ENCODE results near the gene PLEKHG1.
A peak's percentile ranks its signal among the peaks of the same experiment; 100 is the strongest.

PLEKHG1 gene

DNA sequence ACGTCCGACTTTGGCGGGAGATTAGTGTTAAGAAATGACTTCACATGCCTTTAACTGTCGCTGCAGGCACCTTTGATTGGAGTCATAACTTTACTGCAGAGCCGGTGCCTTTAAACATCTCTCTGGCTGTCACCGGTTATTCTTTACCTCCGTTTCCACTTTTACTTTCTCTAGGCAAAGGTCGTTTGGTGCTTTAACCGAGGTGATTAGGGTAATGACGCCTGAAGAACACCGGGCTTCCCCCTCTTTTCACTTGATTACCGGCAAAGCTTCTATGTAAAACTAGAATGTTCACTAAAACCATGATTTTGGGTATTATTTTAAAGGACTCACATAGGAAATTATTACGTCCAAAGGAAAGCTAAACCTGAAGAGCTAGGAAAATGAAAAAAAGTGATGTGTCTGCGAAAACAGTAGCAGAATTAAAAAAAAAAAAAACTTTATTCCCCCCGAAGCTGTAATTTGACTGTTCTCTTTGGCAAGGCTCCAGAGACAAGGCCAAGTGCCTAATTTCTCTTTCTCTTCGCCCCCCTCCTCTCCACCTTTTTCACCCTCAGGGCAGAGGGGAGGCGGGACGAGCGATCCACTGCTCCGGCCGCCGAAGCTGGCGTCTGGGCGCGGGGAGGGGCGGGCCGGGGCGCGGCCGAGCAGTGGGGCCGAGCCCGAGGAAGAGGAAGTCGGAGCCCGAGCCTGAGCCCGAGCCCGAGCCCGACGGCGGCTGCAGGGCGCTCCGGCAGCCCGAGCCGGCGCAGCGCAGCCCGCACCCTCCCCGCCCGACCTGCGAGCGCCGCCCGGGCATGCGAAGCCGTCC is at the start of gene PLEKHG1:
TSS of gene PLEKHG1 (plus strand) at position 687 of the 811 bp plus-strand sequence. CDS start 133,797 bp downstream, outside the sequence.
- DNase-seq (ENCODE audit: low spot score) = peak; percentile 88

DNA sequence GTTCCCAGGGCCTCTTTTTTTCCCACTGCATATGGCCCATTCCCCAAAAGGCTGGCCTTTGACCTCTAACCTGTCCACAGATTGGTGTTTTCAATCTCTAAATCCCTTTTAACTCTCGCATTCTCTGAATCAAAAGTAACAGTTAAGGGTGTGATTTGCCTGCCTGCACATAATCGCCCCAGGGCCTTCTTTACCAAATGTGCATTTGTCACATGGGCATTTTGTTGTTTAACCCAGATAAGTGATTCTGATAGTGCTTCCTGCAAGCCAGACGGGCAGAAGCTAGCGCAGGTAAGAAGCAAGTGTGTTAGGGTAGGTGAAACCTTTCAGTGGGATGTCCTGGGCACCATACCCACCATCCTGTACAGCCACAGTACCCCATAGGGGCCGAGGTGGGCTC is 49.4 kb upstream of the PLEKHG1 start:
- DNase-seq (ENCODE audit: low spot score) = no peak

DNA sequence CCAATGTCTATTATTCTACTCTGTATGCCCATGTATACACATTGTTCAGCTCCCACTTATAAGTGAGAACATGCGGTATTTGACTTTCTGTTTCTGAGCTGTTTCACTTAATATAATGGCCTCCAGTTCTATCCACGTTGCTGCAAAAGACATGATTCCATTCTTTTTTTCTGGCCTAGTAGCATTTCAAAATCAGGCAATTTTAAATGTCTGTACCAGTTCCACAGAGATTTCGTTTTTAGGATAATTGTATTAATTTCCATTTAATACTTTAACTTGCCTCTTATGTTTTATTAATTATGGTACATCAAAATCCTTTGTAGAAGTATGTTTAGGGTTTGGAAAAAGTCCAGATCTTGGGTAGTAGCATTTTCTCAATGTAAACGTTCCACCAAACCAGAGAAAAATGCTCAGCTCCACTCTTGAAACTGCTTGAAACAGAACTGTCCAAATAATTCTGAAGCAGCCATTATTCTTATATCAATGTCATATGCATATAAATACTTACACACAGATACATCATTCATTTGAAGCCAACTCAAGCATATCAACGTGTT is 42.6 kb upstream of the PLEKHG1 start:
- no peak for DNase-seq (ENCODE audit: low spot score)

DNA sequence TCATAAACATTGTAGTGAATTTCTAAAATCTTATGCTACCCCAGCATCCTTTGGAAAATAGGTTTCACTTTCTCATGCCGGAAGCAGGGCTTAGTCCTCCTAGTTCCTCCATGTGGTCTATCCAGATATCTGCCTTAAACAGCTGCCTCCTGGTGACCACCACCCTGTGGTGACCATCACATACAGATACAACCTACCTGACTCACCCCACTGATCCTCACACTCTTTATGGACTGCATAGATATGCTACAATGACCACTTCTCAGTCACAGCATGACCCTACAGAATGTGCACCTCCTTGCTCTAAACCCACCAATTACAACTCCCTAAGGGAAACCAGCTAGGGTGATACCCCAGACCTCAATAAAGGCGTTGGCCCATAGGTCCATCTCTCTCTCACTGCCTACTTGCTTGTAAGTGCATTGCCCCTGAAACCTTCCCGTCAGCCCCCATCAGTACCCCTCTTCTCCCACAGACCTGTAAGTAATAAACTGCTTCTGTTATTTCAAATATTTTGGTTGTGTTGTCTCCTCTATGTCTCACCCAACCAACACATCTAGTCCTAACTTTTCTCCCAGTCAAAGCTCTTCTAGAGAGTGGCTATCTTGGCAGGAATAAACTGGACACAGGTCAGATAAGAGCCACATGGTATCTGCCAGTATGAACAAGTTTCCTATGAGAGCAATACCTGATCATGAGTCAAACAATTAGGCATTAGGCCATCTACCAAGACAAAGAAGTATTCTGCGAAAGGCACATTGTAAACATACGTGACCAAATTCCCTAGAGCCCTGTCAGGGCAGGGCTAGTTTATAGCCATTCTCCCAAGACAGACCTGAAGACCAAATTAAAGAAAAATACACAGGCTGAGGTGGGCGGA is 39.4 kb upstream of the PLEKHG1 start:
- DNase-seq (ENCODE audit: low spot score) = no peak

- no peak for DNase-seq (ENCODE audit: low spot score)
These were observed 38.8 kb upstream of the PLEKHG1 start for GRCh38 chr6:150560884-150561219.

DNA sequence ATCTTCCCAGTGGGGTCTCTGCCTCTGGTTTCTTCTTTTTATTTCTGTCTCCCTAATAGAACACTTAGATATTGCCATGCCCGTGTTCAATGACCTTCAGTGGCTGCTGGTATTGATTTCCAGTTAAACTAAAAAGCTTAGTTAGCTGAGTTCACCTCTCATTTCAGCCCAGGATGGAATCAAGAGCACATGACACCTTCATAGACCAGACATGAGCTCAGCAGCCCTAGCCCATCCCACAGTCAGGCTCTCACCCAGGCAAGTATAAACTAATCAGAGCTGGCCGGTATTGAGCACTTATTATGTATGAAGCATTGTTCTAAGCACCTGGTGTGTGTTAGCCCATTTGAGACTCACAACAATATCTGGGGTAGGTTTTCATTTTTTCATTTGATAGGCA is 33.7 kb upstream of the PLEKHG1 start:
- no peak for DNase-seq (ENCODE audit: low spot score)

- no peak for DNase-seq (ENCODE audit: low spot score)
These were observed 33.2 kb upstream of the PLEKHG1 start for GRCh38 chr6:150566486-150566885.

- no peak for DNase-seq (ENCODE audit: low spot score)
These were observed 32.3 kb upstream of the PLEKHG1 start for GRCh38 chr6:150567380-150567779.

GRCh38 chr6:150567823-150568383 is 31.8 kb upstream of the PLEKHG1 start:
- no peak for DNase-seq (ENCODE audit: low spot score)

DNA sequence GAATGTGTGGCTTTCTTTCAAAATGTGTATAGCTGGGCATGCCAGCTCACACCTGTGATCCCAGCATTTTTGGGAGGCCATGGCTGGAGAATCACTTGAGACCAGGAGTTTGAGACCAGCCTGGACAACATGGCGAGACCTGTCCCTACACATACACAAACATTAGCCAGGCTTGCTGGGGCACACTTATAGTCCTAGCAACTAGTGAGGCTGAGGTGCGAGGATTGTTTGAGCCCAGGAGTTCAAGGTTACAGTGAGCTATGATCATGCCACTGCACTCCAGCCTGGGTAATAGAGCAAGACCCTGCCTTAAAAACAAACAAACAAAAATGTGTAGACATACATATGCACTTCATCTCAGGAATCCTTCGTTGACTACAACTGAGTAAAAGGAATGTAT is 31.1 kb upstream of the PLEKHG1 start:
- no peak for DNase-seq (ENCODE audit: low spot score)

- DNase-seq (ENCODE audit: low spot score) = no peak
These were observed 30.5 kb upstream of the PLEKHG1 start for GRCh38 chr6:150569161-150569560.

DNA sequence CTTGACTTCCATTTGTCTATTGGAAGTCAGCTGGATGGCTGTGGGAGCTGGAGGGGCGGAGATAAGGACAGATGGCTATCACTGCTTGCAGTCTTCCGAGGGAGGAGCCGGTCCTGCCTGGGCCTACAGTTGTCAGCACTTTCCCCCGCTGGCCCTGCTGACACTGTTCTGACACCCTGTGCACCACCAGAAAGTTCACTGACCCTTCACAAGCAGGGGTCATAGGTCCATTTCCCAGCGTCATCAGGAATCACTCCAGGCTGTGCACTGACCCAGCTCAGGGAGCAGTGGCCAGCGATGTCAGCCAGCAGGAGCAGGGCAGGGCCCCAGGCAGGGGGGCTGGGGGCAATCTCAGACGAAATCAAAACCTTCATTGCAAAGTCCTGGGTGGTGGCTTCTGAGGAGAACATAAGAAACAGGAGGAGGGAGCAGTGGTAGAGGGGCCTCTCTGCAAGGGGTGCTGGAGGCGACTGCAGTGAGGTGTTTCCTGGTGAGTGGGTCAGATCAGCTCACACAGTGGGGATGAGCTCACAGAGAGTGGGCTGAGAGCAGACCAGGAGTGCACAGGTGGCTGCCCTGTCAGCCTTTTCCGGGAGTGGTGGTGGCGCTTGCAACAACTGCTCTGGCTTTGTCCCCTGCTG is 26.5 kb upstream of the PLEKHG1 start:
- no peak for DNase-seq (ENCODE audit: low spot score)

DNA sequence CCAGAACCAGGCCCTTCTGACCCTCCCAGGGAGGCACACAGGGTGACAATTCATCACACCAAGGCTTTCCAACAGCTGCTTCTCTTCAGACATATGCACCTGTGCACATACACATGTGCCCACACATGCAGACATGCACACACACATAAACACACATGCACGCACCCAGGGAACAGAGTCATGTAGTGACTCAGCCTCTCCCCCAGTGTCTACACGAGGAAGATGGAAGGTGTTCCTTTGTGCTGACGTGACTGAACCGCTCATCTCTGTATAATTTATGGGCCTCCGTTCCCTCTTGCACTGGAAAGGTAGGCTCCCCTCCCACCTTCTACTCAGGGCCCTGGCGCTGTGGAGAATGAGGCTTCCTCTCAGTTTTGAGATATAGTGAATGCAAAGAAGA is 23.8 kb upstream of the PLEKHG1 start:
- no peak for DNase-seq (ENCODE audit: low spot score)

GRCh38 chr6:150576651-150577226 is 22.9 kb upstream of the PLEKHG1 start:
- DNase-seq (ENCODE audit: low spot score) = no peak

DNA sequence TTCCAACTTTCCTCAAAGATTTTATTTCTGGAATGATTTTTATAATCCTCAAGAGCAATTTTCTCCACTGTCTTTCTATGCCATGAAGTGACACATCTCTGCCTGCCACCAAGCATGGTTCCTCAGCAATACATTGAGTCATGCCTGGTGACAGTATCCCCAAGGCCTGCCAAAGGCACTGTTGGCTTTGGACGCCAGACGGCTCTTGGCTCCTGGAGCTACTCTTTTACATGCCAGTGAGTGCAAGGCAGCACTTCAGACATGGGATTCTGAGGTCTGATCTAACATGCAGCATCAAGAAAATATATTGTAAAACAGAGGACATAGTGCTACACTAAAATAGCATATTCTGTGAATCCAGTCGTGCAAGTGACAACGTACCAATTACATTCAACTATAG is 20.1 kb upstream of the PLEKHG1 start:
- no peak for DNase-seq (ENCODE audit: low spot score)

DNA sequence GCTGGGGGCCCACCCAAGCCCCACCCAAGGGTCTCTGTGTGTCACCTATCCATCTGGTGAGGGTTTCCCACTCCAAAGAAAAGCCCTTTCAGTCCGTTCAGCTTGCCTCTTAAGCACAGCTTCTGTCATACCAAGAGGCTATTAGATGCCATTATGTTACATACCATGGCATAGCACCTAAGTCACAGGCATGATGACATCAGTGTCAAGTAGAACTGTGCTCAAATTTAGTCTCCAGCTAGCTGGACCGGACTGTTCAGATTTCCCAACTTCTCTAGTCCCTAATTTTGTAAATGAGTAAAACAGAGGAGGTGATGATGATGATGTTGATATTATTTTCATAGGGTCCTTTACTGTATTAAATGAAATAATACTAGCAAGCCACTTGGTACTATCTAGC is 19.2 kb upstream of the PLEKHG1 start:
- no peak for DNase-seq (ENCODE audit: low spot score)

GRCh38 chr6:150584065-150584464 is 15.6 kb upstream of the PLEKHG1 start:
- DNase-seq (ENCODE audit: low spot score) = no peak

- no peak for DNase-seq (ENCODE audit: low spot score)
These were observed 15.1 kb upstream of the PLEKHG1 start for GRCh38 chr6:150584596-150584995.

DNA sequence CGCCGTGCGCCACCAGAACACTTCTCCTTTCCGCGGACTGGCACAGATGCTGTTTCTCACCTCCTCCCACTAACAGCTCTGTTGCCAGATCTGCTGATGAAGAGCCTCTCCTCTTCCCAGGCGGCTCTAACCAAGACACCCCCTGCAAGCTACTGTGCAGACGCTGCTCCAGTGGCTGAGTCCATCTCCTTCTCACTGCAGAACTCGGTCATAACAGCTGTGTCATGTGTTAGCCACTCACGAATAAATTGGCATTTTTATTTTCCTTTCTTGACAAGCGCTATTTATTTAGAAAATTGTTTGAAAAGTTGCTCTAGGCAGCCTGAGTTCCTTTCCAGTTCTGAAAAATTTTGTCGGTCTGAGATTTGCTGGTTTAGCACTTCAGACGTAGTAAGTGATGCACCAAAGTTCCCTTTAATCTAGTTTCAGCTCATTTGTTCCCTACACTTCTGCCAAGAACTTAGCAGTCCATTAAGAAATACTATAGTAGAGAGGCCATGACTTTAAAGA is 12.8 kb upstream of the PLEKHG1 start:
- no peak for DNase-seq (ENCODE audit: low spot score)

GRCh38 chr6:150587637-150588036 is 12.0 kb upstream of the PLEKHG1 start:
- no peak for DNase-seq (ENCODE audit: low spot score)

DNA sequence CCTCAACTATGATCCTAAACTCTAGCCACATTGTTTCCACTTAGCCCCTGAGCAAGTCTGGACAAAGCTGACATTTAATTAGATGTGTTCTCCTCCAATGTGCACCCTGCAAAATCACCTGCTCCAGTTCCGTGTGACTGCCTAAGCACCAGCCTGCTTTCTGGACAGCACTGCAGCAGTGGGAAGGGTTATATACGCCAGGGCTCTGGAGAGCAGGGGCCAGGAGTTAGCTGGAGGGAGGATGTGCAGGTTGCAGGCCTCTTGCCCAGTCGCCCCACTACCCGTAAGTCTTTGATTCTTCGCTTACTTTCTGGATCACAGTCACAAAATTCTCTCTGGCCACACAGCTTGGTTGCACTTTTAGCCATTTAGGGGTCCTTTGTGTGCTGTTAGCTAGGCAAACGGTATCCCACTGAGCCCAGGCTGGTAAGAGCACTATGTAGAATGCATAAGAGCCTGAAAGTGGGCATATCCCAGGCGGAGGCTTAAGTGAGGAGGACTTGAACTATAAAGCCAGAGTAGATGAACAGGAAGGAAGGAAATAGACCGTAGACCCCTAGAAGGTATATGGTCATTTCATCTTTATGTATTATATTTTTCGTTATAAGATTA is 10.7 kb upstream of the PLEKHG1 start:
- no peak for DNase-seq (ENCODE audit: low spot score)
